Body of pancreas (tissue), 4 donors: ENCODE results near the gene RNF168.

ENCODE experiments used
- CTCF ChIP-seq, 7 experiments: fragments of 450-650 bp in 4 of 7; fragments of 200-600 bp in 3 of 7; sonication (generic) in 3 of 7; IDR thresholded peaks; one replicate each; pipeline ENCODE4 v1.5.1; 2016 to 2019; ENCODE audit warnings: antibody characterized with exemption in 7 of 7
- POLR2A ChIP-seq, 3 donors: fragments of 450-650 bp; IDR thresholded peaks; one replicate each; pipeline ENCODE4 v1.6.1; 2016; ENCODE audit warnings: antibody characterized with exemption in 3 of 3, mild to moderate bottlenecking in 2 of 3

GRCh38 chr3:196544491-196544992, 41.0 kb upstream of the RNF168 start:
- TF ChIP-seq CTCF (IDR thresholded peaks at IDR 0.05) = no peak
- no peak for TF ChIP-seq POLR2A (IDR thresholded peaks at IDR 0.05)
